HL-60 (cell line): ENCODE results near the gene LRGUK.

Experiments used
- DNase-seq, 2 experiments: peaks; one replicate each; pipeline ENCODE4 v3.0.0-alpha.2; 2010 to 2020; ENCODE audit warnings: low read depth in 1 of 2, low spot score in 1 of 2
- H3K27ac ChIP-seq: fragments of 250-450 bp; sonication (Bioruptor Pico); replicated peaks from 2 replicates; pipeline ENCODE4 v1.5.1; 2020; ENCODE audit warnings: mild to moderate bottlenecking, moderate library complexity
- H3K27me3 ChIP-seq: fragments of 250-450 bp; sonication (Bioruptor Pico); 2 replicates; pipeline ENCODE4 v1.5.1; 2021; ENCODE audit warnings: mild to moderate bottlenecking, moderate library complexity; ENCODE audit not compliant: insufficient read depth, poor library complexity, severe bottlenecking
- H3K4me3 ChIP-seq: replicated peaks from 2 replicates; pipeline ENCODE4 v1.5.1; 2011; ENCODE audit warnings: mild to moderate bottlenecking, control low read depth, low read length; ENCODE audit not compliant: insufficient read depth
- GABPA ChIP-seq: IDR thresholded peaks from 2 replicates; pipeline ENCODE4 v1.6.1; 2012; ENCODE audit warnings: low read depth
- POLR2AphosphoS5 ChIP-seq: IDR thresholded peaks from 2 replicates; pipeline ENCODE4 v1.6.1; 2012; ENCODE audit warnings: low read depth
- REST ChIP-seq: IDR thresholded peaks from 2 replicates; pipeline ENCODE4 v1.6.1; 2012; ENCODE audit warnings: low read depth; ENCODE audit not compliant: insufficient replicate concordance
- SPI1 ChIP-seq: IDR thresholded peaks from 2 replicates; pipeline ENCODE4 v1.6.1; 2012; ENCODE audit warnings: low read depth, mild to moderate bottlenecking, borderline replicate concordance
- TF ChIP-seq, protein P1 (sequence below): IDR thresholded peaks from one replicate; pipeline ENCODE4 v1.5.1; 2011; ENCODE audit warnings: low read length, control low read depth, inconsistent platforms; ENCODE audit not compliant: insufficient read depth

Gene LRGUK

DNA sequence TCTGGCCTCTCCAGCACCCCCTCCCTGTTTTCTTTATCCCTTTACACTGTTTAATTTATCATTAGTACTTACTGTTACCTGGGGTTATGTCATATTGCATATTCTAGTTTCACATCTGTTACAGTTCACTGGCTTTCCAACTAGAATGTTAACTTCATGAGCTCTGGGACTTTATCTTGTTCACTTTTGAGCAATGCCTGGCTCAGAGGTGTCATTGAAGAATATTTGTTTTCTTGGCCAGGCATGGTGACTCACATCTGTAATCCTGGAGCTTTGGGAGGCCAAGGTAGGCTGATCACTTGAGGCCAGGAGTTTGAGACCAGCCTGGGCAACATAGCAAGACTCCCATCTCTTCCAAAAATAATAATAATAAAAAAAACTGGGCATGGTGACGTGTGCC is 40.7 kb downstream of the LRGUK start:
- no peaks in the 10 kb centered on the region for H3K27me3 ChIP-seq
- DNase-seq = no peak
- no peak for TF ChIP-seq SPI1
- TF ChIP-seq GABPA = no peak
- TF ChIP-seq POLR2AphosphoS5 = no peak
- TF ChIP-seq, protein P1, sequence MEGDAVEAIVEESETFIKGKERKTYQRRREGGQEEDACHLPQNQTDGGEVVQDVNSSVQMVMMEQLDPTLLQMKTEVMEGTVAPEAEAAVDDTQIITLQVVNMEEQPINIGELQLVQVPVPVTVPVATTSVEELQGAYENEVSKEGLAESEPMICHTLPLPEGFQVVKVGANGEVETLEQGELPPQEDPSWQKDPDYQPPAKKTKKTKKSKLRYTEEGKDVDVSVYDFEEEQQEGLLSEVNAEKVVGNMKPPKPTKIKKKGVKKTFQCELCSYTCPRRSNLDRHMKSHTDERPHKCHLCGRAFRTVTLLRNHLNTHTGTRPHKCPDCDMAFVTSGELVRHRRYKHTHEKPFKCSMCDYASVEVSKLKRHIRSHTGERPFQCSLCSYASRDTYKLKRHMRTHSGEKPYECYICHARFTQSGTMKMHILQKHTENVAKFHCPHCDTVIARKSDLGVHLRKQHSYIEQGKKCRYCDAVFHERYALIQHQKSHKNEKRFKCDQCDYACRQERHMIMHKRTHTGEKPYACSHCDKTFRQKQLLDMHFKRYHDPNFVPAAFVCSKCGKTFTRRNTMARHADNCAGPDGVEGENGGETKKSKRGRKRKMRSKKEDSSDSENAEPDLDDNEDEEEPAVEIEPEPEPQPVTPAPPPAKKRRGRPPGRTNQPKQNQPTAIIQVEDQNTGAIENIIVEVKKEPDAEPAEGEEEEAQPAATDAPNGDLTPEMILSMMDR = no peak
- TF ChIP-seq REST = no peak
- H3K4me3 ChIP-seq = no peak overlapping the region
- H3K27ac ChIP-seq = no peak overlapping the region

- Histone ChIP-seq H3K27ac (no peak overlapping the region), H3K27me3 (no peaks in the 10 kb centered on the region), H3K4me3 (no peak overlapping the region)
- TF ChIP-seq SPI1 (no peak), POLR2AphosphoS5 (no peak), GABPA (no peak)
- TF ChIP-seq, protein P1 = no peak
- DNase-seq = peak; percentile 77
Observed at GRCh38 chr7:134174795-134175261, 47.7 kb downstream of the LRGUK start.

GRCh38 chr7:134175334-134176036 is 48.3 kb downstream of the LRGUK start:
- no peak for DNase-seq
- Histone ChIP-seq H3K4me3 (no peak overlapping the region), H3K27ac (no peak overlapping the region), H3K27me3 (no peaks in the 10 kb centered on the region)
- TF ChIP-seq POLR2AphosphoS5 (no peak), REST (no peak), SPI1 (no peak), GABPA (no peak)
- TF ChIP-seq, protein P1 = no peak

GRCh38 chr7:134176037-134176350 is 48.9 kb downstream of the LRGUK start:
- Histone ChIP-seq H3K27me3 (no peaks in the 10 kb centered on the region), H3K27ac (no peak overlapping the region), H3K4me3 (no peak overlapping the region)
- no peak for DNase-seq
- no peak for TF ChIP-seq GABPA
- no peak for TF ChIP-seq REST
- TF ChIP-seq SPI1 = no peak
- no peak for TF ChIP-seq POLR2AphosphoS5
- TF ChIP-seq, protein P1 = no peak
